Fibroblast of skin of left quadriceps (primary cell): ENCODE measurements around the gene ZNF165.
A peak's percentile ranks its signal among the peaks of the same experiment; 100 is the strongest.
"Not testable (repeated sequence)": the region's sequence is repeated elsewhere in the genome, so short reads cannot be mapped to it uniquely, and the experiment has no call there.

Source experiments
- DNase-seq, 2 experiments: peaks; one replicate each; pipeline ENCODE4 v3.0.0-alpha.2; 2013; ENCODE audit warnings: low read depth in 2 of 2

Gene ZNF165

DNA sequence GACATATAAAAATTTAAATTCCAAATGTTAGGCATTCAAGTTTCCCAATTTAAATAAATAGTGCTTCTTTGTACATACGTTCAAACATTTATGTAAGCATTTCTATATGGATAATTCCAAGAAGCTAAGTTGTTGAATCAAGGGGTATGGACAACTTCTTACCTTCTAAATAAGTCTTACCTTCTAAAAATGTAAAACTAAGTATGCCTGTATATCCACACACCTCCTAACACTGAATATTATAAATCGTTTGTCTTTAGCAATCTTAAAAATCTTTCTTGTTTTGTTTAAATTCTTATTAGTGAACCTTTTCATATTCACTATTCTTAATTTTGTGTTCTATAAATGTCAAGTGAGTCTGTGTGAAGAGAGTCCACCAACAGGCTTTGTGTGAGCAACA is 41.5 kb downstream of the ZNF165 start:
- DNase-seq: no peak

DNA sequence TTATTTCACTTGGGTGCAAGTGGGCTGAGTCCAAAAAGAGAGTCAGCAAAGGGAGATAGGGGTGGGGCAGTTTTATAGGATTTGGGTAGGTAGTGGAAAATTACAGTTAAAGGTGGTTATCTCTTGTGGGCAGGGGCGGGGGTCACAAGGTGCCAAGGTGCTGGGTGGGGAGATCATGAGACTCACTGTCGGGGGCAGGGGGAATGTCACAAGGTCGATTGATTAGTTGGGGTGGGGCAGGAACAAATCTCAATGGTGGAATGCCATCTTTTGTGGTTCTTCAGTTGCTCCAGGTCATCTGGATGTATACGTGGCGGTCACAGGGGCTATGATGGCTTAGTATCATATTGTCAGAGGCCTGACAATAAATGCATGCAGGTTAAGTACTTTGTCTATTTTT is 41.9 kb downstream of the ZNF165 start:
- DNase-seq: not testable (repeated sequence)

DNA sequence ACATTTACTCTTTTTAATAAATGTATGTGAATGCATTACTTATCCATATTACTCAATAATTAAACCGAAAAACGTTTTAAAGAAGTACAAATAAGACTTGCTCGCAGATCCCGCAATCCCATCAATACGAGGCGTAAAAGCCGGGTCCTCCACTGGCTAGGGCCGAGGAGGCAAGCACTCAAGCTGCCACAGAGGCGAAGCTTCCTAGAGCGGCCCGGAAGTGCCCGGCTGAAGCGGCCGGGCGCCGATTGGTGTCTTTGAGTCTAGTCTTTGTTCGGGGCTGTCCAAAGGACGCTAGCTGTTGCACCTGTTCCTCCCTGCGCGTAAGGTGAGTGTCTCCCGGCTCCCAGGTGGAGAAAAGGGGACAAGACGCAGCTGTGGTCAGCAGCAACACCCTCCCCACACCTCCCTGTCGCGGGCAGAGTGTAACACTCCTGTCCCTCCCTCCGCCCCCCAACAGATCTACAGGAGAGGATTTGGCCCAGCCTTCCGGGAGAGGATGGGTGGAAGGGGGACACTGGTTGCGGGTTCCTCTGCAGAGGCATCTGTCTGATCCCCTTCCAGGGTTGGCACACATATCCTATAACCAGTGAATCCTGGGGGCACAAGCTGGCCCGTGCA is 44.1 kb downstream of the ZNF165 start, which contains the start of gene ZSCAN16:
Gene ZSCAN16, plus strand, starts transcription at position 260 of the 621 bp plus-strand sequence. CDS start 835 bp downstream, outside the sequence.
- peak; percentile 44 to 46 for DNase-seq

DNA sequence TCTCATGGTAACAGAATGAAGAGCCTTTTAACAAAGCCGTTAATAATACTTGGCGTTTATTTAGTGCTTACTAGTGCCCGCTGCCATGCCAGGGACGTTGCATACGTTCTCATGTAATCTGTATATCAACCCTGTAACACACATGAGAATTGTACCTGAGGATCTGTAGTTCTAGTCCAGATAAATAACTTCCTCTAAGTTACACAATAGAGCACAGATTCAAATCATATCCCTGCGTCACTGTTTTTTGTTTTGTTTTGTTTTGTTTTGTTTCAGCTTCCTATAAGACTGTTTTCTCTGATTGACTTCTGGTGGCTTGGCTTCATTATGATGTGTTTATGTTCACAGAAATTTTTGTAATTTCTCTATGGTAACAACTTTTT is 44.6 kb downstream of the ZNF165 start:
- DNase-seq: no peak

DNA sequence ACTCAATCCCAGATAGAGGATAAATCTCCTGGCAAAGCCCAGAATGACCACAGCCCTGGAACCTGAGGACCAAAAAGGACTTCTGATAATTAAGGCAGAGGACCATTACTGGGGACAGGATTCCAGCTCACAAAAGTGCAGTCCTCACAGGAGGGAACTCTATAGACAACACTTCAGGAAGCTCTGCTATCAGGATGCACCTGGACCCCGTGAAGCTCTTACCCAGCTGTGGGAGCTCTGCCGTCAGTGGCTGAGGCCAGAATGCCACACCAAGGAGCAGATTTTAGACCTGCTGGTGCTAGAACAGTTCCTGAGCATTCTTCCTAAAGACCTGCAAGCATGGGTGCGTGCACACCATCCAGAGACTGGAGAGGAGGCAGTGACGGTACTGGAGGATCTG is 45.0 kb downstream of the ZNF165 start:
- no peak for DNase-seq

DNA sequence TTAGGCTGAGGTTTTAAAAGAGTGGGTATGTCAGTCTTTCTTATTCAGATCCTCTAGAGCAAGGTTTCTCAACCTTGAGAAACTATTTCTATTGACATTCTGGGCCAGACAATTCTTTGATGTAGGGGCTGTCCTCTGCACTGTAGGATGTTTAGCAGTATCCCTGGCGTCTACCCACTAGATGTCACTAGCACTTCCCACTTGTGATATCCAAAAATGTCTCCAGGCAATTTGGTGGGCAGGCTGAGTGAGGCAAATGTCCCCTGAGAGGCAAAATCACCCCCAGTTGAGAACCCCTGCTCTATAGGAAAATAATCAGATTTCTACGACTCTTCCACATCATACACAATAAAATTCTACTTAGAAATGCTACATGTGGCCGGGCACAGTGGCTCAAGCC is 53.6 kb downstream of the ZNF165 start:
- DNase-seq: peak; percentile 8 to 10

DNA sequence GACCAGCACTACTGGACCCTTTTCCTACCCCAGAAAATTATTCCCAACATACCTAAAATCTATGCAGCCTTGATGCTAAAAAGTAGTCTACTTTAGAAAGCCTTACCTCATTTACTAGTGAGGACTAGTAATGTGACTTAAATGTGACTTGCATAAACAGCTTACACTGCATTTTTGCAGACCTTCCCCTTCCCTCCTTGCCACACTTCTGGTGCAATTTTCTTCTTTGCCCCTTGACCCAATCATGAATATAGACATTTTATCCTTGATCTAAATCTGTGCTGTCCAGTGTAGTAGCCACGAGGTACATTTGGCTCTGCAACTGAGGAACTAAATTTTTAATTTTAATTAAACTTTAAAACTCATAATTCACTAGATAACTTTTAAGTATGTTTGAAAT is 54.3 kb downstream of the ZNF165 start:
- no peak for DNase-seq

DNA sequence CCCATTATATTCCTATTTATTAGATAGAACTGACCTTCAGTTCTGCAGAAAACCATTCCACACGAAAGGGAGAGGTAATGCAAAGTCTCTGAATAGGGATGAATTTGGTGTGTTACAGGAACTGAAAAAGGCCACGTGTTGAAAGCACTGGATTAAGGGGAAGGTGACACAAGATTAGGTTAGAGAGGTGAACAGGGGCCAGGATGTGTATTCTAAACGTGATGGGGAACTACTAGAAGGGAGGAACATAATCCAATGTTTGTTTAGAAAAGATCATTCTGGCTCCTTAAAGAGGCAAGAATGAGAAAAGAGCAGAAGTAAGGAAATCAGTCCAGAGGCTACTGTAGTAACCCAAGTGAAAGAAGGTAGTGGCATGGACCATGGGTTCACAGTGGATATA is 55.0 kb downstream of the ZNF165 start:
- DNase-seq: no peak

DNA sequence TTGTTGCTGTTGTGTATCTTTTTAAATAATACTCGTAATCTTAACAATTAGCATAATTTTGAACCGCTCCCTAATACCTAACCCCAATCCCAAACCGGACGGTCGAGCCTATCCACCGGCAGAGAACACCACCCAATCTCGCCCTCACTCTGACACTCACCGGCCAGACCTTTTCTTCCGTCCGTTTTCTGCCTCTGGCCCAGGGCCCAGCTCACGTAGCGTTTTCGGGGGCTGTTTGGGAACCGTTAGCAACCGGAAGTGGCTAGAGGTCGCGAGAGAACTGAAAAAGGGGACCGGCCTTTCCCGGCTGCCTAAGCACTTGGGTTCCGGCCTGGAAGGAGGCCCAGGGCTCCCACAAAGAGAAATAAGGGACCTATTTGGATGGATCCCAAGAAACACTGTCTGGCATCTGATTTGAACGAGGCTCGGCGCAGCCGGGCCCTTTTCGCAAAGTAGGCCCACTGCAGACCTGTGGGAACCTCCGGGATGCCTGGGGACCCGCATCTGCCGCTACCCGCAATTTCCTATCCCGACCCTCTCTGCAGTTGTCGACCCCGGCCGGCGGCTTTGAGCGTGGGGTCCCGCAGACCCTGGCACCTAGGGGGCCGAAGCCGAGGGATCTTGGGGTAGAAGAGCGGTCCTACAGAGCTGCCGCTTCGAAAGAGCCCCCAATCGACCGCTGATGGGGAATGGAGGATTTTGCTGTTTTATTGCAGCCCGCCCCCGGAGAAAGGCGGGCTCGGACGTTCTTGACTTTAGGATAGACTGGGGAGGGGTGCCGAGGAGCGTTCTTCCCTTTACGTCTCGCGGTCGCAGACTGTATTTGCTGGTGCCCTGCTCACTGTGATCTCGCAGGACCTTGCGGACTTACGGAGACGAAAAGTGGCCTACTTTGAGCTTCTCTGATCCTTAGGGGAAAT is 56.5 kb downstream of the ZNF165 start:
- peak; percentile 90 to 92 for DNase-seq

DNA sequence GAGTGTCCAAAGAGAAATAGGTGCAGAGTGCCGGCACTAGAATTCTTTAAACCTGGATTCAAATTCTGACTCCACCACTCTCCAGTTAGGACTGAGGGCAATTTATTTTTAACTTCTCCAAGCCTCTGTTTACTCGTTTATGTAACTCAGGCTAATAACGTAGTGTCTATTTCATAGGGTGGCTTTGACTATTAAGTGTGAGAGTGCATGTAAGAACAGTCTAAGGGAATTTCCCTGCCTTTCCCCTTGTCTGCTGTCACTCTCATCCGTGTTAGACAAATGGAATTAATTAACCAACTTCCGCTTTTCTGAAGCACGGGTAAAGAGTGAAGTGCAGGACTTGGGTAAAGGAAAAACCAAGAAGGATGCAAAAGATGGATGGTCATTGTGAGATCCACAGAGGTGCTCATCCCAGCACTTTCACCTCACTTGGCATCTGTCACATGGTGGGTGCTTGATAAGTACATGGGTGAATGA is 57.2 kb downstream of the ZNF165 start:
- peak; percentile 10 to 17 for DNase-seq
